Activated CD4-positive, alpha-beta T cell treated with anti-CD3 and anti-CD28 coated beads, Interleukin-10, Interleukin-2, amounts not matched to agents 100 ng/mL and 50 ng/mL, durations not matched to agents 16 hours and 8 hours (primary cell): Measurements from ENCODE around the gene LNX2.

Source experiments
- DNase-seq: peaks from one replicate; pipeline ENCODE4 v3.0.0-alpha.2; 2020

The LNX2 gene

GRCh38 chr13:27497563-27498230, 122.6 kb downstream of the LNX2 start:
- DNase-seq: no peak

- no peak for DNase-seq
Observed at GRCh38 chr13:27496536-27497273, 123.6 kb downstream of the LNX2 start.

DNA sequence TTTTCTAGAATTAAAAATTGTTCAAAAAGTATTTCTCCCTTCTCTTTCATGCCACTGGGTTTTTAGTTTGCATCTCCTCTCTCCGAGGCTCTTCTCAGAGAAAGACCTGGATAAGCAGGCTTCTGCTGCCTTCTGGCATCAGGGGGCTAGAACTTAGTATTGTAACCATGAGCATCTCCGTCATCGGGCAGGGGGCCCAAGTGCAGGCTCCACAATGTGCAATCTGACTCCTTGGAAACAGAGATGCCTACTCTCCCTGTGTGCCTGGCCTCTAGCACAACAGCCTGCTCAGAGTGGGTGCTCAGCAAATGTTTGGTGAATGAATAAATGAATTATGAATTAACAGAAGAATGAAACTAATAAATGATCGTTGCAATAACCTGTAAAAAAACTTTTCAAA, 124.3 kb downstream of the LNX2 start:
- DNase-seq: no peak
